Activated T-helper 17 cell treated with anti-CD3 and anti-CD28 coated beads, Interleukin-2, amount 50 U/mL, for 72 hours (primary cell): ENCODE data around the gene NUDT16L1. TPM values are rescaled to one million over a fixed set of nuclear protein-coding genes. Genes with fewer than 3 reads are reported as not detected.

Source experiments
- ATAC-seq: fragments of 150-1000 bp; cut with Tn5 transposase; replicated peaks from 2 replicates; pipeline ENCODE4 v1.10.0; 2021; ENCODE audit warnings: mild to moderate bottlenecking, moderate library complexity
- H3K27ac Mint-ChIP-seq: one replicate; pipeline ENCODE4 v1.8.0; 2022; ENCODE audit warnings: mixed read lengths
- H3K27me3 Mint-ChIP-seq: one replicate; pipeline ENCODE4 v1.8.0; 2022; ENCODE audit warnings: mixed read lengths
- H3K36me3 Mint-ChIP-seq: one replicate; pipeline ENCODE4 v1.8.0; 2022; ENCODE audit warnings: low read depth, mild to moderate bottlenecking, mixed read lengths
- H3K4me1 Mint-ChIP-seq: one replicate; pipeline ENCODE4 v1.8.0; 2022; ENCODE audit warnings: mixed read lengths
- H3K4me3 Mint-ChIP-seq: one replicate; pipeline ENCODE4 v1.8.0; 2022; ENCODE audit warnings: mild to moderate bottlenecking, mixed read lengths
- H3K9me3 Mint-ChIP-seq: one replicate; pipeline ENCODE4 v1.8.0; 2022; ENCODE audit warnings: mixed read lengths
- total RNA-seq, 2 donors: library from RNA; stranded (reverse); gene quantifications; one replicate each; pipeline ENCODE4 v1.2.3, GENCODE V29; 2022

The NUDT16L1 gene
- total RNA-seq, 2 donors from 2014 or later: 16.8 to 28.7 TPM

- H3K27me3 Mint-ChIP-seq: no peaks in the 10 kb centered on the region
- peaks cover under 1% of the 10 kb centered on the region for H3K4me1 Mint-ChIP-seq
- H3K36me3 Mint-ChIP-seq: peaks cover 30% of the 10 kb centered on the region
- H3K9me3 Mint-ChIP-seq: no peaks in the 10 kb centered on the region
- no peak overlapping the region for H3K4me3 Mint-ChIP-seq
- H3K27ac Mint-ChIP-seq: no peak overlapping the region
- ATAC-seq: no peak
Measured at GRCh38 chr16:4683255-4684057, 9.9 kb upstream of the NUDT16L1 start.

GRCh38 chr16:4684058-4684715, 9.2 kb upstream of the NUDT16L1 start:
- no peak overlapping the region for H3K27ac Mint-ChIP-seq
- no peaks in the 10 kb centered on the region for H3K4me1 Mint-ChIP-seq

GRCh38 chr16:4684763-4685162, 8.6 kb upstream of the NUDT16L1 start:
- no peak overlapping the region for H3K4me3 Mint-ChIP-seq
- ATAC-seq: no peak
- H3K27me3 Mint-ChIP-seq: no peaks in the 10 kb centered on the region
- H3K4me1 Mint-ChIP-seq: no peaks in the 10 kb centered on the region
- no peaks in the 10 kb centered on the region for H3K9me3 Mint-ChIP-seq
- peaks cover 30% of the 10 kb centered on the region for H3K36me3 Mint-ChIP-seq
- peak overlapping the region; percentile 38 for H3K27ac Mint-ChIP-seq

More at GRCh38 chr16:4684058-4684715, 9.2 kb upstream of the NUDT16L1 start:
- H3K27me3 Mint-ChIP-seq: no peaks in the 10 kb centered on the region
- H3K36me3 Mint-ChIP-seq: peaks cover 30% of the 10 kb centered on the region
- H3K4me3 Mint-ChIP-seq: no peak overlapping the region
- H3K9me3 Mint-ChIP-seq: no peaks in the 10 kb centered on the region
- ATAC-seq: no peak

GRCh38 chr16:4685292-4685691, 8.1 kb upstream of the NUDT16L1 start:
- no peak for ATAC-seq
- Mint-ChIP-seq H3K27ac (peak overlapping the region; percentile 38), H3K36me3 (peaks cover 30% of the 10 kb centered on the region), H3K4me1 (no peaks in the 10 kb centered on the region), H3K9me3 (no peaks in the 10 kb centered on the region), H3K27me3 (no peaks in the 10 kb centered on the region), H3K4me3 (no peak overlapping the region)

GRCh38 chr16:4685776-4686496, 7.4 kb upstream of the NUDT16L1 start:
- Mint-ChIP-seq H3K27me3 (no peaks in the 10 kb centered on the region), H3K9me3 (no peaks in the 10 kb centered on the region), H3K36me3 (peaks cover 30% of the 10 kb centered on the region), H3K4me3 (no peak overlapping the region), H3K27ac (no peak overlapping the region), H3K4me1 (no peaks in the 10 kb centered on the region)
- ATAC-seq: no peak

GRCh38 chr16:4686497-4687210, 6.7 kb upstream of the NUDT16L1 start:
- no peak for ATAC-seq
- no peaks in the 10 kb centered on the region for H3K9me3 Mint-ChIP-seq
- peak overlapping the region; percentile 59 for H3K27ac Mint-ChIP-seq
- H3K4me1 Mint-ChIP-seq: no peaks in the 10 kb centered on the region
- peaks cover 27% of the 10 kb centered on the region for H3K36me3 Mint-ChIP-seq
- no peak overlapping the region for H3K4me3 Mint-ChIP-seq
- no peaks in the 10 kb centered on the region for H3K27me3 Mint-ChIP-seq

- H3K4me1 Mint-ChIP-seq: no peaks in the 10 kb centered on the region
- no peak for ATAC-seq
- H3K27me3 Mint-ChIP-seq: no peaks in the 10 kb centered on the region
- H3K9me3 Mint-ChIP-seq: no peaks in the 10 kb centered on the region
- no peak overlapping the region for H3K4me3 Mint-ChIP-seq
- peaks cover 26% of the 10 kb centered on the region for H3K36me3 Mint-ChIP-seq
- H3K27ac Mint-ChIP-seq: peak overlapping the region; percentile 59
Measured at GRCh38 chr16:4687416-4687815, 5.9 kb upstream of the NUDT16L1 start.

- Mint-ChIP-seq H3K9me3 (no peaks in the 10 kb centered on the region), H3K27ac (peak overlapping the region; percentile 59), H3K36me3 (peaks cover 23% of the 10 kb centered on the region), H3K4me1 (no peaks in the 10 kb centered on the region), H3K4me3 (no peak overlapping the region), H3K27me3 (no peaks in the 10 kb centered on the region)
- ATAC-seq: no peak
Measured at GRCh38 chr16:4687946-4688673, 5.3 kb upstream of the NUDT16L1 start.

- ATAC-seq: no peak
- Mint-ChIP-seq H3K27ac (no peak overlapping the region), H3K9me3 (no peaks in the 10 kb centered on the region), H3K4me1 (no peaks in the 10 kb centered on the region), H3K36me3 (peaks cover 19% of the 10 kb centered on the region), H3K27me3 (no peaks in the 10 kb centered on the region), H3K4me3 (no peak overlapping the region)
Measured at GRCh38 chr16:4688674-4689045, 4.7 kb upstream of the NUDT16L1 start.

- no peaks in the 10 kb centered on the region for H3K4me1 Mint-ChIP-seq
- H3K27me3 Mint-ChIP-seq: no peaks in the 10 kb centered on the region
- H3K27ac Mint-ChIP-seq: no peak overlapping the region
- no peak for ATAC-seq
- H3K4me3 Mint-ChIP-seq: no peak overlapping the region
- H3K36me3 Mint-ChIP-seq: peaks cover 19% of the 10 kb centered on the region
- H3K9me3 Mint-ChIP-seq: no peaks in the 10 kb centered on the region
Measured at GRCh38 chr16:4689091-4689671, 4.2 kb upstream of the NUDT16L1 start.

GRCh38 chr16:4689864-4690704, 3.3 kb upstream of the NUDT16L1 start:
- ATAC-seq: no peak
- no peaks in the 10 kb centered on the region for H3K4me1 Mint-ChIP-seq
- no peaks in the 10 kb centered on the region for H3K27me3 Mint-ChIP-seq
- no peak overlapping the region for H3K4me3 Mint-ChIP-seq
- peaks cover 13% of the 10 kb centered on the region for H3K36me3 Mint-ChIP-seq
- no peaks in the 10 kb centered on the region for H3K9me3 Mint-ChIP-seq
- no peak overlapping the region for H3K27ac Mint-ChIP-seq

- Mint-ChIP-seq H3K9me3 (no peaks in the 10 kb centered on the region), H3K4me3 (peak overlapping the region; percentile 33), H3K36me3 (peaks cover 18% of the 10 kb centered on the region), H3K27ac (no peak overlapping the region), H3K4me1 (no peaks in the 10 kb centered on the region), H3K27me3 (no peaks in the 10 kb centered on the region)
- ATAC-seq: no peak
Measured at GRCh38 chr16:4690946-4691665, 2.3 kb upstream of the NUDT16L1 start.
